ENCODE results near the gene COQ10B. TPM values are rescaled to one million over a fixed set of nuclear protein-coding genes. Genes with fewer than 3 reads are reported as not detected.

Gene COQ10B
- total RNA-seq, 4 donors from 2014 or later, result 21.5 to 28.1 (median 27.1) TPM

- no peak overlapping the region for H3K4me3 ChIP-seq (ENCODE audit: low read depth, poor library complexity, severe bottlenecking)
- no peak for TF ChIP-seq POLR2A (IDR thresholded peaks at IDR 0.05)
- TF ChIP-seq, protein P1, sequence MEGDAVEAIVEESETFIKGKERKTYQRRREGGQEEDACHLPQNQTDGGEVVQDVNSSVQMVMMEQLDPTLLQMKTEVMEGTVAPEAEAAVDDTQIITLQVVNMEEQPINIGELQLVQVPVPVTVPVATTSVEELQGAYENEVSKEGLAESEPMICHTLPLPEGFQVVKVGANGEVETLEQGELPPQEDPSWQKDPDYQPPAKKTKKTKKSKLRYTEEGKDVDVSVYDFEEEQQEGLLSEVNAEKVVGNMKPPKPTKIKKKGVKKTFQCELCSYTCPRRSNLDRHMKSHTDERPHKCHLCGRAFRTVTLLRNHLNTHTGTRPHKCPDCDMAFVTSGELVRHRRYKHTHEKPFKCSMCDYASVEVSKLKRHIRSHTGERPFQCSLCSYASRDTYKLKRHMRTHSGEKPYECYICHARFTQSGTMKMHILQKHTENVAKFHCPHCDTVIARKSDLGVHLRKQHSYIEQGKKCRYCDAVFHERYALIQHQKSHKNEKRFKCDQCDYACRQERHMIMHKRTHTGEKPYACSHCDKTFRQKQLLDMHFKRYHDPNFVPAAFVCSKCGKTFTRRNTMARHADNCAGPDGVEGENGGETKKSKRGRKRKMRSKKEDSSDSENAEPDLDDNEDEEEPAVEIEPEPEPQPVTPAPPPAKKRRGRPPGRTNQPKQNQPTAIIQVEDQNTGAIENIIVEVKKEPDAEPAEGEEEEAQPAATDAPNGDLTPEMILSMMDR (IDR thresholded peaks at IDR 0.05), result no peak
- intact Hi-C loops (cut with DNase I; ENCODE audit: low total_unique reads), result no loop called here
- no peak for DNase-seq (ENCODE audit: low spot score in 2 of 2)
These were observed 33.9 kb upstream of the COQ10B start for GRCh38 chr2:197419438-197419837.

DNA sequence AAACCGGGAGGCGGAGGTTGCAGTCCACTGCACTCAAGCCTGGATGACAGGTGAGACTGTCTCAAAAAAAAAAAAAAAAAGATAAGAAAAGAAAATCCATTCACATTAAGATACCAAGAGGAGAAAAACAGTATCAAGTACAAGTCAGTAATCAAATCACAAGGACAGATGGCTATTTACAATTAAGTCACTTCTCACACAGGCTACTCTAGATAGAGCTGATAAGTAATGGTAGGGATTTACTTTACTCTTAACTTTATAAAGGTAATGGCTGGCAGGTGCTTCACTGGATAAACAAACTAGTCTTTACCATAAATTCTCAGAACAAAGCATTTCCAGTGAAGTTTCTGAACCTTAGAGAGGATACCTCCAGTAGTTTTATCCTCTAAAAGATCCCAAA is 30.0 kb upstream of the COQ10B start:
- no peak overlapping the region for H3K4me3 ChIP-seq (ENCODE audit: low read depth, poor library complexity, severe bottlenecking)
- no peak for DNase-seq (ENCODE audit: low spot score in 2 of 2)
- 97% methylated on average over 2 of the region's 2 CpGs for WGBS, 2 donors
- intact Hi-C loops (cut with DNase I; ENCODE audit: low total_unique reads), result no loop called here
- TF ChIP-seq POLR2A (IDR thresholded peaks at IDR 0.05), result no peak
- TF ChIP-seq, protein P1 (IDR thresholded peaks at IDR 0.05), result no peak

GRCh38 chr2:197425550-197425949 is 27.8 kb upstream of the COQ10B start:
- 54 to 59% methylated on average over 7 of the region's 7 CpGs for WGBS, 2 donors
- intact Hi-C loops (cut with DNase I; ENCODE audit: low total_unique reads), result no loop called here
- TF ChIP-seq POLR2A (IDR thresholded peaks at IDR 0.05), result no peak
- TF ChIP-seq, protein P1 (IDR thresholded peaks at IDR 0.05), result no peak
- no peak for DNase-seq (ENCODE audit: low spot score in 2 of 2)
- H3K4me3 ChIP-seq (ENCODE audit: low read depth, poor library complexity, severe bottlenecking), result no peak overlapping the region

GRCh38 chr2:197426723-197427603 is 26.4 kb upstream of the COQ10B start:
- TF ChIP-seq, protein P1 (IDR thresholded peaks at IDR 0.05), result no peak
- no peak for TF ChIP-seq POLR2A (IDR thresholded peaks at IDR 0.05)
- DNase-seq (ENCODE audit: low spot score in 2 of 2), result no peak
- H3K4me3 ChIP-seq (ENCODE audit: low read depth, poor library complexity, severe bottlenecking), result no peak overlapping the region
- intact Hi-C loops (cut with DNase I; ENCODE audit: low total_unique reads), result no loop called here
- WGBS, 2 donors, result 57 to 65% methylated on average over 2 of the region's 2 CpGs

DNA sequence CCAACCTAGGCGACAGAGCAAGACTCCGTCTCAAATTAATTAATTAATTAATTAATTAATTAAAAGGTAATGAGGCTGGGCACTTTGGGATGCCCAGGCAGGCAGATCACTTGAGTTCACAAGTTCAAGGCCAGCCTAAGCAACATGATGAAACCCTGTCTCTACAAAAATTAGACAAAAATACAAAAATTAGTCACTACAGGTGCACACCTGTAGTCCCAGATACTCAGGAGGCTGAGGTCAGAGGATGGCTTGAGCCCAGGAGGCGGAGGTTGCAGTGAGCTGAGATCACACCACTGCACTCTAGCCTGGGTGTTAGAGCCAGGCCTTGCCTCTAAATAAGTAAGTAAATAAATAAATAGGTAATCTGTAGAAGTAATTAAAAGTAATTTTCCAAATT is 25.4 kb upstream of the COQ10B start:
- TF ChIP-seq POLR2A (IDR thresholded peaks at IDR 0.05), result no peak
- TF ChIP-seq, protein P1 (IDR thresholded peaks at IDR 0.05), result no peak
- H3K4me3 ChIP-seq (ENCODE audit: low read depth, poor library complexity, severe bottlenecking), result no peak overlapping the region
- intact Hi-C loops (cut with DNase I; ENCODE audit: low total_unique reads), result no loop called here
- no peak for DNase-seq (ENCODE audit: low spot score in 2 of 2)
- WGBS, 2 donors, result 92 to 94% methylated on average over 3 of the region's 3 CpGs
